Testis (tissue), 2 donors: ENCODE results near the gene CDKN2AIP.

Experiments used
- POLR2A ChIP-seq: fragments of 450-650 bp; IDR thresholded peaks from one replicate; pipeline ENCODE4 v1.6.1; 2017; ENCODE audit warnings: antibody characterized with exemption, mild to moderate bottlenecking, moderate library complexity
- TF ChIP-seq, protein P1 (sequence below), 3 experiments: fragments of 450-650 bp in 2 of 3; fragments of 200-600 bp in 1 of 3; sonication (generic) in 1 of 3; IDR thresholded peaks; one replicate each; pipeline ENCODE4 v1.5.1; 2016 to 2019; ENCODE audit warnings: antibody characterized with exemption in 3 of 3, mild to moderate bottlenecking in 2 of 3, moderate library complexity in 1 of 3

DNA sequence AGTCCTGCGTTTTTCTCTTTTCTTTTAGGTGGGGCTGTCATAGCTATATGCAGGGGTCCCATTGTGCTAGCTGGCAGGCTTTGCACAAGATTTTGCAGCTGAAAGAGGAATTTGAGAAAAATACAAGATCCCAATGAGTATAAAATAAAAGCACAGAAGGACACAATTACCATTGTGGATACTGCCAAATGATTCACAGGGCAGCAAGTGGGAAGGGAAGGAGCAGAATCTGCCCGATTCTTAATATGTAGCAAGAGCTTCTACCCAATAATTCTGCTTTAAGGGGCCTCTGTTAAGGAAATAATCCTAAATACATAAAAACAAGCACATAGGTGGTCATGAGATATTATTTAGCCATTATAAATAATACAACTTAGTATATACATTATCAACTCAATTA is 34.5 kb downstream of the CDKN2AIP start:
- TF ChIP-seq, protein P1, sequence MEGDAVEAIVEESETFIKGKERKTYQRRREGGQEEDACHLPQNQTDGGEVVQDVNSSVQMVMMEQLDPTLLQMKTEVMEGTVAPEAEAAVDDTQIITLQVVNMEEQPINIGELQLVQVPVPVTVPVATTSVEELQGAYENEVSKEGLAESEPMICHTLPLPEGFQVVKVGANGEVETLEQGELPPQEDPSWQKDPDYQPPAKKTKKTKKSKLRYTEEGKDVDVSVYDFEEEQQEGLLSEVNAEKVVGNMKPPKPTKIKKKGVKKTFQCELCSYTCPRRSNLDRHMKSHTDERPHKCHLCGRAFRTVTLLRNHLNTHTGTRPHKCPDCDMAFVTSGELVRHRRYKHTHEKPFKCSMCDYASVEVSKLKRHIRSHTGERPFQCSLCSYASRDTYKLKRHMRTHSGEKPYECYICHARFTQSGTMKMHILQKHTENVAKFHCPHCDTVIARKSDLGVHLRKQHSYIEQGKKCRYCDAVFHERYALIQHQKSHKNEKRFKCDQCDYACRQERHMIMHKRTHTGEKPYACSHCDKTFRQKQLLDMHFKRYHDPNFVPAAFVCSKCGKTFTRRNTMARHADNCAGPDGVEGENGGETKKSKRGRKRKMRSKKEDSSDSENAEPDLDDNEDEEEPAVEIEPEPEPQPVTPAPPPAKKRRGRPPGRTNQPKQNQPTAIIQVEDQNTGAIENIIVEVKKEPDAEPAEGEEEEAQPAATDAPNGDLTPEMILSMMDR (IDR thresholded peaks at IDR 0.05), result no peak
- no peak for TF ChIP-seq POLR2A
